IMR-90 (cell line): ENCODE measurements around the gene OR4F6. TPM values are rescaled to one million over a fixed set of nuclear protein-coding genes. Genes with fewer than 3 reads are reported as not detected.
"Not testable (repeated sequence)": the region's sequence is repeated elsewhere in the genome, so short reads cannot be mapped to it uniquely, and the experiment has no call there.

Experiments
- ATAC-seq: fragments of 200-7000 bp; cut with Tn5 transposase; 2 replicates; pipeline ENCODE4 v1.9.1; 2020; ENCODE audit warnings: low read depth, mild to moderate bottlenecking, moderate library complexity
- BruUV-seq: library from RNA; stranded (reverse); fragments of 400-500 nt; replicated peaks from 2 replicates; lab custom pipeline; 2021; lab: Mats Ljungman, UMichigan
- CTCF ChIA-PET: fragments of 300-600 bp; formaldehyde crosslinking; extraction: SDS; loops from one replicate; lab custom pipeline; 2021; ENCODE audit warnings: antibody characterized with exemption; lab: Yijun Ruan, JAX
- POLR2A ChIA-PET: fragments of 300-600 bp; sonication (Branson Sonifier 250); formaldehyde crosslinking; loops from one replicate; lab custom pipeline; 2022; ENCODE audit warnings: antibody characterized with exemption; ENCODE audit not compliant: unreplicated experiment; lab: Charles Lee
- DNase-seq: peaks from one replicate; pipeline ENCODE4 v3.0.0; 2013
- H2AFZ ChIP-seq: replicated peaks from 2 replicates; pipeline ENCODE3; 2013; ENCODE audit warnings: low read length, mild to moderate bottlenecking; ENCODE audit not compliant: poor library complexity
- H2AK5ac ChIP-seq: 2 replicates; pipeline ENCODE4 v1.6.1; 2013; ENCODE audit warnings: low read depth, low read length, inconsistent platforms
- H2AK9ac ChIP-seq: replicated peaks from 2 replicates; pipeline ENCODE3; 2013; ENCODE audit warnings: mild to moderate bottlenecking, low read depth, low read length, moderate library complexity; ENCODE audit not compliant: poor library complexity
- H2BK120ac ChIP-seq: 2 replicates; pipeline ENCODE4 v1.6.1; 2013; ENCODE audit warnings: low read depth, low read length, inconsistent platforms
- H2BK15ac ChIP-seq: 3 replicates; pipeline ENCODE4 v1.6.1; 2013; ENCODE audit warnings: low read depth, low read length, inconsistent platforms
- H2BK20ac ChIP-seq: 2 replicates; pipeline ENCODE4 v1.6.1; 2013; ENCODE audit warnings: low read depth, mild to moderate bottlenecking, inconsistent platforms, low read length, moderate library complexity
- H2BK5ac ChIP-seq: 2 replicates; pipeline ENCODE4 v1.6.1; 2013; ENCODE audit warnings: mild to moderate bottlenecking, low read depth, low read length, inconsistent platforms; ENCODE audit not compliant: poor library complexity, severe bottlenecking
- H3K14ac ChIP-seq: replicated peaks from 2 replicates; pipeline ENCODE4 v1.6.1; 2013; ENCODE audit warnings: low read depth, low read length, inconsistent platforms
- H3K18ac ChIP-seq: 2 replicates; pipeline ENCODE4 v1.6.1; 2013; ENCODE audit warnings: low read depth, low read length, control low read depth
- H3K23ac ChIP-seq: 2 replicates; pipeline ENCODE4 v1.6.1; 2013; ENCODE audit warnings: low read depth, low read length, inconsistent platforms
- H3K27ac ChIP-seq: 2 replicates; pipeline ENCODE4 v1.5.1; 2013; ENCODE audit warnings: mild to moderate bottlenecking, control low read depth, low read length; ENCODE audit not compliant: insufficient read depth
- H3K27me3 ChIP-seq: 2 replicates; pipeline ENCODE4 v1.6.1; 2013; ENCODE audit warnings: low read length; ENCODE audit not compliant: control insufficient read depth, insufficient read depth
- H3K36me3 ChIP-seq: 2 replicates; pipeline ENCODE4 v1.6.1; 2013; ENCODE audit warnings: low read length, mixed read lengths; ENCODE audit not compliant: control insufficient read depth, insufficient read depth
- H3K4ac ChIP-seq: 2 replicates; pipeline ENCODE4 v1.6.1; 2013; ENCODE audit warnings: low read depth, low read length, inconsistent platforms
- H3K4me1 ChIP-seq: 2 replicates; pipeline ENCODE4 v1.6.1; 2013; ENCODE audit warnings: low read length, mixed read lengths; ENCODE audit not compliant: control insufficient read depth, insufficient read depth
- H3K4me2 ChIP-seq: 2 replicates; pipeline ENCODE4 v1.6.1; 2013; ENCODE audit warnings: low read depth, mild to moderate bottlenecking, control low read depth, low read length, moderate library complexity
- H3K4me3 ChIP-seq: 2 replicates; pipeline ENCODE4 v1.5.1; 2013; ENCODE audit warnings: low read depth, mild to moderate bottlenecking, control low read depth, low read length, moderate library complexity; ENCODE audit not compliant: insufficient read depth
- H3K56ac ChIP-seq: 2 replicates; pipeline ENCODE4 v1.6.1; 2013; ENCODE audit warnings: low read length, inconsistent platforms; ENCODE audit not compliant: insufficient read depth; ENCODE audit errors: extremely low read depth
- H3K79me1 ChIP-seq, 2 experiments: 2 replicates each; pipeline ENCODE4 v1.6.1; 2013; ENCODE audit warnings: low read length in 2 of 2, inconsistent platforms in 1 of 2, low read depth in 1 of 2
- H3K9ac ChIP-seq: 2 replicates; pipeline ENCODE4 v1.6.1; 2013; ENCODE audit warnings: low read depth, low read length, control low read depth
- H3K9me1 ChIP-seq: 2 replicates; pipeline ENCODE4 v1.6.1; 2013; ENCODE audit warnings: low read length, inconsistent platforms; ENCODE audit not compliant: insufficient read depth
- H3K9me3 ChIP-seq: 2 replicates; pipeline ENCODE4 v1.6.1; 2013; ENCODE audit warnings: low read length; ENCODE audit not compliant: control insufficient read depth, insufficient read depth
- H4K20me1 ChIP-seq: 2 replicates; pipeline ENCODE4 v1.6.1; 2013; ENCODE audit warnings: low read length, inconsistent platforms; ENCODE audit not compliant: insufficient read depth
- H4K5ac ChIP-seq: 2 replicates; pipeline ENCODE4 v1.6.1; 2013; ENCODE audit warnings: mild to moderate bottlenecking, low read depth, low read length, control low read depth
- H4K8ac ChIP-seq, 2 experiments: 2 replicates each; pipeline ENCODE4 v1.6.1; 2013; ENCODE audit warnings: low read depth in 2 of 2, low read length in 2 of 2, control low read depth in 1 of 2, inconsistent platforms in 1 of 2
- H4K91ac ChIP-seq: 2 replicates; pipeline ENCODE4 v1.6.1; 2013; ENCODE audit warnings: low read depth, low read length, inconsistent platforms; ENCODE audit not compliant: insufficient read depth
- WGBS, 2 experiments: methylation state at CpG; one replicate each; pipeline versions ENCODE4 v1.1.5 to v1.1.7; 2013; ENCODE audit warnings: missing lambda C conversion rate in 2 of 2; ENCODE audit not compliant: insufficient read length in 1 of 2; ENCODE audit errors: extremely low coverage in 2 of 2; 5-methylcytosine and 5-hydroxymethylcytosine counted together
- dilution Hi-C: fragments of 300-500 bp; cut with HindIII; formaldehyde crosslinking; loops from one replicate; pipeline ENCODE4 v1.14.3; 2018; ENCODE audit warnings: low sequenced_read_pairs; ENCODE audit not compliant: unreplicated experiment
- in situ Hi-C: fragments of 300-500 bp; cut with MboI; formaldehyde crosslinking; loops from 3 replicates; pipeline ENCODE4 v1.14.3; 2019; ENCODE audit warnings: low sequenced_read_pairs, inconsistent platforms, mixed read lengths
- intact Hi-C: fragments of 100-400 bp; cut with micrococcal nuclease; formaldehyde crosslinking; loops from 2 replicates; pipeline ENCODE4 v1.10.0; 2022
- polyA plus RNA-seq, 3 experiments: library from polyadenylated mRNA; depleted of rRNA; stranded (reverse); fragments of >200 nt; gene quantifications; 2 replicates each; pipeline ENCODE4 v1.2.3, GENCODE V29; 2012; ENCODE audit warnings: low replicate concordance in 1 of 3
- total RNA-seq: library from RNA; depleted of rRNA; stranded (reverse); fragments of >200 nt; gene quantifications from 2 replicates; pipeline ENCODE4 v1.2.3, GENCODE V29; 2012

Gene OR4F6
- total and polyA plus RNA-seq, 2 of the 4 experiments (the other 2 are of a cell fraction): not detected

- Histone ChIP-seq H4K8ac (peak overlapping the region in 1 of 2 experiments; percentile 55; a peak in 1 of 4 replicates), H3K18ac (peak overlapping the region; percentile 39), H2AK5ac (peak overlapping the region; percentile 57; the same call in 1 of the 2 replicates), H4K5ac (peak overlapping the region; percentile 2; the same call in 1 of the 2 replicates), H4K91ac (peak overlapping the region; percentile 34), H2BK120ac (peak overlapping the region; percentile 64), H3K4me1 (peaks cover 14% of the 10 kb centered on the region), H3K56ac (0 out of 2 replicates have a peak overlapping the region, but pooled peaks have one; percentile 24), H3K23ac (0 out of 2 replicates have a peak overlapping the region, but pooled peaks have one; percentile 28), H2BK5ac (peak overlapping the region; percentile 48), H3K14ac (peak overlapping the region; percentile 26; the same call in 1 of the 2 replicates), H2BK20ac (peak overlapping the region; percentile 53), H2BK15ac (peak overlapping the region; percentile 16; the same call in 1 of the 3 replicates), H3K4ac (peak overlapping the region; percentile 1)
- H3K4me2 ChIP-seq, CTCF ChIA-PET, H4K20me1 ChIP-seq, H2AFZ ChIP-seq, POLR2A ChIA-PET, BruUV-seq, H3K27me3 ChIP-seq, H3K27ac ChIP-seq, H3K79me1 ChIP-seq, H3K9me3 ChIP-seq, H2AK9ac ChIP-seq, ATAC-seq, in situ Hi-C loops, intact Hi-C loops, H3K9me1 ChIP-seq, H3K36me3 ChIP-seq, H3K9ac ChIP-seq, H3K4me3 ChIP-seq, dilution Hi-C loops: not testable (repeated sequence)
- 35% methylated on average over 3 of the region's 7 CpGs; no CpG with 5 or more reads in 1 of the 2 experiments for WGBS, 2 experiments
- DNase-seq: peak; percentile 20
Measured at GRCh38 chr15:101793981-101794380, 9.3 kb upstream of the OR4F6 start.
